Activated naive CD4-positive, alpha-beta T cell treated with anti-CD3 and anti-CD28 coated beads for 36 hours (primary cell): ENCODE results near the gene KCNE2. TPM values are rescaled to one million over a fixed set of nuclear protein-coding genes. Genes with fewer than 3 reads are reported as not detected.
"Not testable (repeated sequence)": the region's sequence is repeated elsewhere in the genome, so short reads cannot be mapped to it uniquely, and the experiment has no call there.

ENCODE experiments used
- CTCF ChIA-PET: fragments of 350-600 bp; sonication (Branson Sonifier 250); formaldehyde crosslinking; loops from one replicate; lab custom pipeline; 2021; ENCODE audit warnings: antibody characterized with exemption; lab: Charles Lee
- DNase-seq: peaks from one replicate; pipeline ENCODE4 v3.0.0-alpha.2; 2020
- H3K27ac Mint-ChIP-seq: one replicate; pipeline ENCODE4 v1.8.0; 2021; ENCODE audit warnings: mild to moderate bottlenecking, mixed read lengths
- H3K27me3 Mint-ChIP-seq: one replicate; pipeline ENCODE4 v1.8.0; 2021; ENCODE audit warnings: low read depth, mixed read lengths
- H3K36me3 Mint-ChIP-seq: one replicate; pipeline ENCODE4 v1.8.0; 2021; ENCODE audit warnings: low read depth, mixed read lengths
- H3K4me1 Mint-ChIP-seq: one replicate; pipeline ENCODE4 v1.8.0; 2021; ENCODE audit warnings: low read depth, mixed read lengths
- H3K4me3 Mint-ChIP-seq: one replicate; pipeline ENCODE4 v1.8.0; 2021; ENCODE audit warnings: mild to moderate bottlenecking, moderate library complexity, mixed read lengths
- H3K9me3 Mint-ChIP-seq: one replicate; pipeline ENCODE4 v1.8.0; 2021; ENCODE audit warnings: mixed read lengths
- intact Hi-C: fragments of 100-400 bp; cut with micrococcal nuclease; formaldehyde crosslinking; loops from one replicate; pipeline ENCODE4 v1.15.1; 2023
- total RNA-seq, 2 experiments: library from RNA; stranded (reverse); gene quantifications; one replicate each; pipeline ENCODE4 v1.2.3, GENCODE V29; 2021

The KCNE2 gene
- total RNA-seq, 2 experiments from 2014 or later = not detected

GRCh38 chr21:34374462-34374861 is 10.7 kb downstream of the KCNE2 start:
- CTCF ChIA-PET = interaction anchor here (0.6 kb wide), 1 partner anchor 10 kb away, joined by 3 read pairs; no protein-coding TSS in a partner anchor
- intact Hi-C loops, H3K4me1 Mint-ChIP-seq, H3K27me3 Mint-ChIP-seq, DNase-seq, H3K36me3 Mint-ChIP-seq, H3K27ac Mint-ChIP-seq, H3K4me3 Mint-ChIP-seq, H3K9me3 Mint-ChIP-seq: not testable (repeated sequence)

- intact Hi-C loops, H3K27me3 Mint-ChIP-seq, DNase-seq, H3K4me3 Mint-ChIP-seq, H3K27ac Mint-ChIP-seq, H3K4me1 Mint-ChIP-seq, H3K9me3 Mint-ChIP-seq, H3K36me3 Mint-ChIP-seq, CTCF ChIA-PET: not testable (repeated sequence)
These were observed 11.3 kb downstream of the KCNE2 start, which contains the start of gene SMIM11 for GRCh38 chr21:34374940-34375618. Gene SMIM11, plus strand, starts transcription at chr21:34375507. Its CDS starts 3,998 bp downstream, at chr21:34379505.

- intact Hi-C loops, H3K4me3 Mint-ChIP-seq, H3K27me3 Mint-ChIP-seq, CTCF ChIA-PET, H3K9me3 Mint-ChIP-seq, DNase-seq, H3K36me3 Mint-ChIP-seq, H3K4me1 Mint-ChIP-seq, H3K27ac Mint-ChIP-seq: not testable (repeated sequence)
These were observed 11.8 kb downstream of the KCNE2 start for GRCh38 chr21:34375619-34375972.

- DNase-seq, H3K4me1 Mint-ChIP-seq, intact Hi-C loops, H3K27ac Mint-ChIP-seq, CTCF ChIA-PET, H3K9me3 Mint-ChIP-seq, H3K4me3 Mint-ChIP-seq, H3K27me3 Mint-ChIP-seq, H3K36me3 Mint-ChIP-seq: not testable (repeated sequence)
These were observed 19.3 kb downstream of the KCNE2 start for GRCh38 chr21:34383138-34383537.

GRCh38 chr21:34383724-34384415 is 20.1 kb downstream of the KCNE2 start:
- H3K36me3 Mint-ChIP-seq, H3K4me1 Mint-ChIP-seq, intact Hi-C loops, DNase-seq, H3K27me3 Mint-ChIP-seq, H3K27ac Mint-ChIP-seq, CTCF ChIA-PET, H3K4me3 Mint-ChIP-seq, H3K9me3 Mint-ChIP-seq: not testable (repeated sequence)

- not testable (repeated sequence) for H3K36me3 Mint-ChIP-seq, H3K27me3 Mint-ChIP-seq
These were observed 36.7 kb downstream of the KCNE2 start for GRCh38 chr21:34400522-34400921.

GRCh38 chr21:34404742-34405141 is 40.9 kb downstream of the KCNE2 start:
- intact Hi-C loops, CTCF ChIA-PET, H3K9me3 Mint-ChIP-seq, H3K27me3 Mint-ChIP-seq, DNase-seq, H3K27ac Mint-ChIP-seq, H3K36me3 Mint-ChIP-seq, H3K4me1 Mint-ChIP-seq, H3K4me3 Mint-ChIP-seq: not testable (repeated sequence)

More at GRCh38 chr21:34400522-34400921, 36.7 kb downstream of the KCNE2 start:
- H3K4me1 Mint-ChIP-seq, DNase-seq, H3K4me3 Mint-ChIP-seq, intact Hi-C loops, H3K9me3 Mint-ChIP-seq, H3K27ac Mint-ChIP-seq, CTCF ChIA-PET: not testable (repeated sequence)

- H3K27me3 Mint-ChIP-seq, intact Hi-C loops, CTCF ChIA-PET, H3K36me3 Mint-ChIP-seq, H3K4me1 Mint-ChIP-seq, DNase-seq, H3K4me3 Mint-ChIP-seq, H3K27ac Mint-ChIP-seq, H3K9me3 Mint-ChIP-seq: not testable (repeated sequence)
These were observed 41.9 kb downstream of the KCNE2 start for GRCh38 chr21:34405686-34406085.

GRCh38 chr21:34406102-34406501 is 42.3 kb downstream of the KCNE2 start:
- intact Hi-C loops, H3K9me3 Mint-ChIP-seq, H3K4me3 Mint-ChIP-seq, H3K4me1 Mint-ChIP-seq, DNase-seq, H3K27ac Mint-ChIP-seq, H3K36me3 Mint-ChIP-seq, H3K27me3 Mint-ChIP-seq, CTCF ChIA-PET: not testable (repeated sequence)

- intact Hi-C loops, CTCF ChIA-PET, H3K9me3 Mint-ChIP-seq, H3K27me3 Mint-ChIP-seq, H3K36me3 Mint-ChIP-seq, DNase-seq, H3K4me1 Mint-ChIP-seq, H3K4me3 Mint-ChIP-seq, H3K27ac Mint-ChIP-seq: not testable (repeated sequence)
These were observed 42.9 kb downstream of the KCNE2 start for GRCh38 chr21:34406676-34407075.

- H3K36me3 Mint-ChIP-seq, H3K4me3 Mint-ChIP-seq, H3K4me1 Mint-ChIP-seq, intact Hi-C loops, H3K27ac Mint-ChIP-seq, H3K27me3 Mint-ChIP-seq, DNase-seq, H3K9me3 Mint-ChIP-seq, CTCF ChIA-PET: not testable (repeated sequence)
These were observed 43.5 kb downstream of the KCNE2 start for GRCh38 chr21:34407294-34407693.

GRCh38 chr21:34417448-34418077 is 53.8 kb downstream of the KCNE2 start:
- DNase-seq, H3K4me3 Mint-ChIP-seq, H3K27me3 Mint-ChIP-seq, H3K4me1 Mint-ChIP-seq, CTCF ChIA-PET, intact Hi-C loops, H3K36me3 Mint-ChIP-seq, H3K27ac Mint-ChIP-seq, H3K9me3 Mint-ChIP-seq: not testable (repeated sequence)
